Stimulated activated naive CD4-positive, alpha-beta T cell (primary cell): ENCODE results near the gene AGPAT2.
A peak's percentile ranks its signal among the peaks of the same experiment; 100 is the strongest.

Experiments
- DNase-seq, 6 experiments: peaks; one replicate each; lab custom pipeline; 2025; lab: John Stamatoyannopoulos, UW

AGPAT2 gene

DNA sequence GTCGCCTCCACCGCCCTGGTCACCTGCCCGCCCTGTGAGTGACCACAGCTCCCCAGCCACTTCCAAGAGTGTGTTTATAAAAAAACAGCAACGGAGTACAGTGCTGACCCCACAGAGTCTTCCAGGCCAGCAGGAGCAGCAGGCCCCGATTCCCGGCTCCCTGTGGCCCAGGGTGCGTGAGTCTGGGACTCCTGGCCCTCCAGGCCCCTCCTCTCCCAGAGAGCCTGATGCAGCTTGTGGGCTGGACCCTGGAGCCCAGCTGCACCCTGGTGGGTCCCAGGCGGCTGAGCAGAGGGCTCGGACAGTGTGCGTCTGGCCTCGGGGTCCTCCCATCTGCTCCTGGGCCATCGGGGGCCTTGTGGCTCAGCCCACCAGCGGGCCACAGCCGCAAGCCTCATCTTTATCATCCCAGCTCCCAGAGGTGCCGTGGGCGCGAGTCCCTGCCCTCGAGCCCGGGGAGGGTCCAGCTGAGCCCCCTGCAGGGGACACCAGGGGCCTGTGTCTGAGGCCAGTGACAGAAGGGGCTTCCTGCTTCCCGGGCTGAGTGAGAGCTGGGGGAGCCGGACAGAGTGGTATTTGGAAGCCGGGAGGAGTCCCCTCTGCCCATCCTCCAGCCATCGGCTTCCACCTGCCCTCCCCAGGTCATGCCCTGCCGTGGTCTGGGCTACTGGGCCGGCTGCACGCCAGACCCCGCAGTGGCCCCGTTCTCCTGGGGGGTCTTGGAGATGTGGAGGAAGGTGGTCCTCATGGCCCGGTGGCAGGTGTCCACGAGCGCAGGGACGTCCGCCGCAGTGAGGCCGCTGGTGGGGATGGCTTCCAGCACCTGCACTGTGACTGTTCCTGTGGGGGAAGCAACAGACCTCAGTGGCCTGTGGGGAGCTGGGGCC is 13.9 kb downstream of the AGPAT2 start:
- no peak for DNase-seq

DNA sequence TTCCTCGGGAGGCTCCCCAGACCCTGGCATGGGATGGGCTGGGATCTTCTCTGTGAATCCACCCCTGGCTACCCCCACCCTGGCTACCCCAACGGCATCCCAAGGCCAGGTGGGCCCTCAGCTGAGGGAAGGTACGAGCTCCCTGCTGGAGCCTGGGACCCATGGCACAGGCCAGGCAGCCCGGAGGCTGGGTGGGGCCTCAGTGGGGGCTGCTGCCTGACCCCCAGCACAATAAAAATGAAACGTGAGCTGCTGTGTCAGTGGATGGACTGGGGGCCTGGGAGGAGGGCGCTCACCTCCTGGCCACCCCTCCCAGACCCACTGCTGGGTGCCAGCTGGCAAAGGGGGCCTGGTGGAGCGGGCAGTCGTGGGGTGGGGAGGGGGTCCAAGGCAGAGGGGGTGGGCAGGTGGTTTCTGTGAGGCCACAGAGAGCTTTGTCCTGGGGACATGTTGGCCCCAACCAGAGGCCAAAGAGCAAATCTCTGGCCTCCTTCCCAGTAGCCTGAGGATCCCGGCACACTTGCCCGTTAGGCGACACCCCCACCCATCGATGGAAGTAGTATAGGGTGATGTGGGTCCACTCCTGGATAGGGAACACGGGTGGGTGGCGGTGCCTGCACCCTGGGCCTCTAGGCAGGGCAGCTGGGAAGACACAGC is 14.7 kb downstream of the AGPAT2 start:
- DNase-seq, result no peak

DNA sequence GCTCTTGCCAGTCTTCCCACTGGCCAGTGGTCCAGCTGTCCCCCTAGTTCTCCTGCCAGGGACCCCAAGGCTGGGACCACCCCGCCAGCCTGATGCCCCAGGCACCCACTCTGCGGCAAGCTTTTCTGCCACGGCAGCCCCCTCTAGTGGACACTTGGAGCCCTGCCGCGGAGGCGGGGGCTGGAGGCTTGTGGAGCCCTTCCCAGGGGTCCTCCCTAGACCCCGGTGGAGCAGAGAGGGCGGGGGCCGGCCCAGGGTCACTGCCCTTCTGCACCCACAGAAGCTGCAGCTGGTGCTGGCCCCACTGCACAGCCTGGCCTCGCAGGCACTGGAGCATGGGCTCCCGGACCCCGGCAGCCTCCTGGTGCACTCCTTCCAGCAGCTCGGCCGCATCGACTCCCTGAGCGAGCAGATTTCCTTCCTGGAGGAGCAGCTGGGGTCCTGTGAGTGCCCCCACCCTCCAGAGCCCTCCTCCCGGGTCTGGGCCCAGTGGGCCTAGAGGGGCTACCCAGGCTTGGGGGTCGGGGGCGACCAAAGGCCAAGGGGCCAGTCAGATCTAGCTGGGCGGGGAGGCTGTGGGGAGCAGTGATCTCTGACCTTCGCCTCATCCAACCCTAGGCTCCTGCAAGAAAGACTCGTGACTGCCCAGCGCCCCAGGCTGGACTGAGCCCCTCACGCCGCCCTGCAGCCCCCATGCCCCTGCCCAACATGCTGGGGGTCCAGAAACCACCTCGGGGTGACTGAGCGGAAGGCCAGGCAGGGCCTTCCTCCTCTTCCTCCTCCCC is 15.4 kb downstream of the AGPAT2 start:
- peak in 4 of 6 experiments; percentile 8 to 36 (median 18) for DNase-seq

DNA sequence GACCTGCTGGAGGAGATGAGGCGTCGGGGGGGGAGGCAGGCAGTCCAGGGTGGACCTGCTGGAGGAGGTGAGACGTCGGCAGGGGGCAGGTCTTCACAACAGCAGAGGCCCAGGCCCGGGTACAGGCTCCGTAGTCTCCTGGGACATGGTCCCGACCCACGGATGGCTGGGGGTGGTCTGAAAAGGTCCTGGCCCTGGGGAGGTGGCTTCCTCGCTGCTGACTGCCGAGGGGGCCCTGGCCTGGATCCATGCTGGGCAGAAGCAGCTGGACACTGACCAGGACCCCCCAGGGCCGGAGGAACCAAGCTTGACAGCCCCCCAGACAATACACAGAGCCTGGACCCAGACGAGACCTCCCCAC is 16.0 kb downstream of the AGPAT2 start:
- no peak for DNase-seq

DNA sequence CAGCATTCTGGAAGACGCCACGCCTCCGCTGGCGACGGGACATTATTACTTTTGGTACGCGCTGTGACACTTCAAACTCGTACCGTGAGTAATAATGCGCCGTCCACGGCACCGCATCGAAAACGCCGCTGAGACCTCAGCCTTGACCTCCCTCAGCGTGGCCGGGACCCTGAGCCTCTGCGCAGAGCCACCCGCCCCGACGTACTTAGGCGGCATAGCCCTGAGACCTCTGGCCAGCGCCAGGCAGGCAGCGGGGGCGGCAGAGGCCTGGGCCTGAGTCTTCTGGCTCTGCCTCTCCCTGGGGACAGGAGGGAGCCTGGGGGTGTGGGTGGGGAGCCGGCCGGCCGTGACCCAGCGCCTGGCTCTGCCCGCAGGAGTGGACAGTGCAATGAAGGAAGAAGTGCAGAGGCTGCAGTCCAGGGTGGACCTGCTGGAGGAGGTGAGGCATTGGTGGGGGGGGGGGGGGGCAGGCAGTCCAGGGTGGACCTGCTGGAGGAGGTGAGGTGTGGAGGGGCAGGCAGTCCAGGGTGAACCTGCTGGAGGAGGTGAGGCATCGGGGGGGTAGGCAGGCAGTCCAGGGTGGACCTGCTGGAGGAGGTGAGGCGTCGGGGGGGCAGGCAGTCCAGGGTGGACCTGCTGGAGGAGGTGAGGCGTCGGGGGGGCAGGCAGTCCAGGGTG is 16.5 kb downstream of the AGPAT2 start:
- DNase-seq, result no peak

DNA sequence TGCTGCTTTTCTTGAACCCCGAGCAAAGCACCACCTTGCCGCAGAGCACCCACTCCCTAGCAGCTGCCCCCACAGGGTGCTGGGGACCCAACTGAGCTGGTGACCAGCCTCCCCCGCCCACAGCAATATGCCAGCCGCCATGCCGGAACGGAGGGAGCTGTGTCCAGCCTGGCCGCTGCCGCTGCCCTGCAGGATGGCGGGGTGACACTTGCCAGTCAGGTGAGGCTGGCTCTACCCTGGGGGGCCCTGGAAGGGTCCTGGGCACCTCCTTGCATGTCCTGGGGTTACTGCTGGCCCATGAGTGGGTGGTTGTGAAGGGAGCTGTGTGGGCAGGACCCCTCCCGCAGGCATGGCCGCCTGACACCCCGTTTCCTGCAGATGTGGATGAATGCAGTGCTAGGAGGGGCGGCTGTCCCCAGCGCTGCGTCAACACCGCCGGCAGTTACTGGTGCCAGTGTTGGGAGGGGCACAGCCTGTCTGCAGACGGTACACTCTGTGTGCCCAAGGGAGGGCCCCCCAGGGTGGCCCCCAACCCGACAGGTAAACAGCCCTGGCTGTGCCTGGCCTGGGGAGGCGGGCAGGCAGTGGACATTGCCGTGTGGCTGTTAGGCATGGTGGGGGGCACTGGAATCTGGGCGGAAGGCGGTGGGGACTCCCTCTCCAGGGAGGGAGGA is 17.3 kb downstream of the AGPAT2 start:
- no peak for DNase-seq

DNA sequence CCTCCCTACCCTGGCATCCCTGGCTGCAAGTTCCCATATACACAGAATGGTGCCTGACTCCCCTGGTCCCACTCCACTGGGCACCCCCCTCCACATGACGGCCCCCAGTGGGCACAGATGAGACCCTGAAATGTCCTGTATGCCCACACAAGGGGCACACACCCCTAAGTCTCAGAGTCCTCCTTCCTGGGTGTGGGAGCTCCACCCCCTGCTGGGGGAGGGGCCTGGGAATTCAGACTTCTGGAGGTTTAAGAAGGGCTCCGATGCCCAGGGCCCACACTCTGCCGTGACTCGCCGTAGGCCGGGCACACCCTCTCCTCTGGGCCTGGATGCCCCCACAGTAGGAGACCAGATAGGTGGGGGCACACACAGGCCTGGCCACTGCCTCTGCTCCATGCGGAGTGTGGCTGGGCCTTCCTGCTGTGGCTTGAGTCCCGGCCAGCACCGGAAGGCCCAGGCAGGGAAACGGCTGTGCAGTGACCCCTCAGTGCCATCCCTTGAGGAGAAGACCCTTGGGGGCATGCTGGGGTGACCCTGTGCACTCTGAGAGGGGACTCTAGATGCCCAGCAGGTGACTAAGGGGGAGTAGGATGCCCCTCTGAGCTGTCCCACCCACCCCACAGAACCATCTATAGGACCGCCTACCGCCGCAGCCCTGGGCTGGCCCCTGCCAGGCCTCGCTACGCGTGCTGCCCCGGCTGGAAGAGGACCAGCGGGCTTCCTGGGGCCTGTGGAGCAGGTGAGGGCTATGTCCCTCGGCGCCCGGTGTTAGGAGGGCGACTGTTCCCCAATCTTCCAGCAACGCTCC is 18.1 kb downstream of the AGPAT2 start:
- DNase-seq, result no peak

DNA sequence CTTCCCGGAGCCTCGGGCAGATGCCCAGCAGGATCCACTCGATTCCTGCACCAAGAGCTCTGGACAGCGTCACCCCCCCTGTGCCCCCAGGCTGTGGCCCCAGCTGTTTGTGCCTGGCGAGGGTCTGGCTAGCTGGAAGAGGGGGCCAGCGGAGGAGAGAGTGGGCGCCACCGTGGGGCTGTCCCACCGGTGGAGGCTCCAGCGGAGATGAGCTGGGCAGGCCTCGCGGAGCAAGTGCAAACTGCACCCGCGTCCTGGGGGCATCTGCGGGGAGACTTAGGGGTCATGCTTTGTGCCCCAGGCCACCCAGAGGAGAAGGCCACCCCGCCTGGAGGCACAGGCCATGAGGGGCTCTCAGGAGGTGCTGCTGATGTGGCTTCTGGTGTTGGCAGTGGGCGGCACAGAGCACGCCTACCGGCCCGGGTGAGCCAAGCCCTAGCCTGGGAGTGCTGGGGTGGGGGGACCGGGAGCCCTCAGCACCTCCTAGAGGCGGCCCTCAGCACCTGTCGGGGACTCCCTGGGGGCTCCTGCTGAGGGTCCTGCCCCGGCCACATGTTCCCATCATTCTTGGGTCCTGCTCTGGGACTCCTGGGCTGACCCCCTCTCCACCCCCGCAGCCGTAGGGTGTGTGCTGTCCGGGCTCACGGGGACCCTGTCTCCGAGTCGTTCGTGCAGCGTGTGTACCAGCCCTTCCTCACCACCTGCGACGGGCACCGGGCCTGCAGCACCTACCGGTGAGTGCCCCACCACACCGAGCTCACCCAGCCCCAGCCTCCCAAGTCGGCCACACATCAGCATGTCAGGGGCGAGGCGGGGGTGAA is 19.1 kb downstream of the AGPAT2 start:
- no peak for DNase-seq

DNA sequence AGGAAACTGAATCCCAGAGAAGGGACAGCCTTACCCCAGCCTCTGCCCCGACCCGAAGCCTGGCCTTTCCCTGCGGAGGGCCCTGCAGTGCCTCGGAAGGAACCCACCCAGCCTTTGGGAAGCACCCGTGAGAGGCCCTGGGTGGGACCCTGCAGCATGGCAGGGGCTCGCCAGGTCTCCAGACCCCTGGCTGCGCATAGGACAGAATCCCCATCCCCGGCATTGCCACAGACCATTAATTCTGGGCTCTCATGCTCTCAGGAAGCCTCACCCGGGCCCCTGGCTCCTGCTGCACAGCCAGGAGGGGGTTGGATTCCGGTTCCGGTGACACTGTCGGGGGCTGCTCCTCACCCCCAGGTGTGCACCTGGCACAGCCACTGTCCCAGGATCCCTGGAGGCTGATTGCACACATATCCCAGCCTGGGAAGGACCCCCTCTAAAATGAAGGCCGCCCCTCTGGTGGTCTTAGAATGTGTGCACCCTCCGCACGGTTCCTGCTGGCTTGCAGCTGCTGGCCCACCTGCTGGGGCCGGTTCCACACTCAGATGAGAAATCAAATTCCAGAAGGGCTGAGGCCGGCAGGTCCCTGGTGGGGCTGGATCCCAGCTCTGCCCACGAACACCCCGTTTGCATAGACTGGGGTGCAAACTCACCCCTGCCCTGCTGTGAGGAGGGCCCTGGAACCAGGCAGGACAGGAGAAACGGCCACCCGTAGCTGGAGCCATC is 19.9 kb downstream of the AGPAT2 start:
- DNase-seq, result no peak

DNA sequence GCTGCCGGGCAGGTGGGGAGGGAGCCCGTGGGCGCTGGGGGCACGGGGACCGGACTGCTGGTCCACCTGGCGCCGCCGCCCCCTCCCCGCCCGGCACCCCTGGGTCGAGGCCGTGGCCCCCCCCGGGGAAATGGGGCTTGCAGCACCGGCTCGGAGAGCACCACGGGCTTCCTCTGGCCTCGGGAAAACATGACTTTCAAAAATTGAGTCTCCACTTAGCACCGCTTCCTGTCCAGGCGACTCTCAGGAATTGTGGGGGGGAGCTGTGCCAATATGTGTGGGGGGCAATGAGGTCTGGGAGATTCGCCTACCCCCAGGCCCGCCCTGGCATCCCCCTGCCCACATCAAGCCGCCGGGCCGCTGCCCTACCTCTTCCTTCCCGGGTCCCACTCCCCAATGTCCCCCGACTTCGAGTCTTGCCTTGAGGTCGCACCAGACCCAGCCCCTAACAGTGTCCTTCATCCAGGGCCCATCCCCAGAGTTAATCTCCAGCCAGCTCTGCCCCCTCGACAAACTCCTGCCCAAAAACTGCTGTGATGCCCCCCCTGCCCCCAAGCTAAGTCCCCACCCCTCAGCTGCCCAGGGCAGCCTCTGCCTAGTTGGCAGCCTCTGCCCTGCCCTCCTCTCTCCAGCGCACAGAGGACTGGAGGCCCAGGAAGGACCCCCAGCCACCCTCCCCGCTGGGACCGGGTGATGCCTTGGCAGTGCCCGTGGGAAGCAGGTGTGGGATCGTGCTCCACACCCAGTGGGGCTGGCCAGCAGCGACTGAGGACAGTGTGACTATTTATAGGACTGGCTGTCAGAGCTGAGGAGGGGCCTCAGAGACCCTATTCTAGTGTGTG is 20.7 kb downstream of the AGPAT2 start:
- no peak for DNase-seq

DNA sequence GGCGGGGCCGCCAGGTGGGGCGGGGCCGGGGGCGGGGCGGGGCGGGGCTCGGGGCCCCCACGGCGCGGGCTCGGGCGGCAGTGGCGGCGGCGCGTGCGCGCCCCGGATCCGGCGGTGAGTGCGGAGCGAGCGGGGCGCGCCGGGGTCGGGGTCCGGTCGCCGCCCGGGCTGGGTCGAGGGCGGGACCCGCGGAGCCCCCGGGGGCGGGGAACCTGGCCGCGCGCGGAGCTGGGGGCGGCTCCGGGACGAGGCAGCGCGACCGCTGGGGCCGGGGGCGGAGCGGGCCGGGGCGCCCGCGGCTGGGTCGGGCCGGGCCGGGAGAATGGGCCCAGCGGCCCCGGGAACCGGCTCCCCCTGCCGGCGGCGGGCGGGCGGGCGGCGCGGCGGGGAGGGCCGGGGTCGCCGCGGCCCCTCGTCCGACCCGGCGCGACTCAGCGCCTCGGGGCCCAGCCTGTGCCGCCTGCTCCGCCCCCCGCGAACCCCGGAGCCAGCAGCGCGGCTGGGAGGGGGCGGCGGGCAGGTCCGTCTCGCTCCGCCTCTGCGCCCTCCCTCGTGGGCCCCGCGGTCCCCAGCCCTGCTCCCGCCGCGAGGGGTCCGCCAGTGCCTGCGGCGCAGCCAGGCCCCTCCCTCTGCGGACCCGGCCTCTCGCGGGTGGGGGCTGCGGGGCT is 21.4 kb downstream of the AGPAT2 start:
- DNase-seq, result peak in 2 of 6 experiments; percentile 20 to 43

DNA sequence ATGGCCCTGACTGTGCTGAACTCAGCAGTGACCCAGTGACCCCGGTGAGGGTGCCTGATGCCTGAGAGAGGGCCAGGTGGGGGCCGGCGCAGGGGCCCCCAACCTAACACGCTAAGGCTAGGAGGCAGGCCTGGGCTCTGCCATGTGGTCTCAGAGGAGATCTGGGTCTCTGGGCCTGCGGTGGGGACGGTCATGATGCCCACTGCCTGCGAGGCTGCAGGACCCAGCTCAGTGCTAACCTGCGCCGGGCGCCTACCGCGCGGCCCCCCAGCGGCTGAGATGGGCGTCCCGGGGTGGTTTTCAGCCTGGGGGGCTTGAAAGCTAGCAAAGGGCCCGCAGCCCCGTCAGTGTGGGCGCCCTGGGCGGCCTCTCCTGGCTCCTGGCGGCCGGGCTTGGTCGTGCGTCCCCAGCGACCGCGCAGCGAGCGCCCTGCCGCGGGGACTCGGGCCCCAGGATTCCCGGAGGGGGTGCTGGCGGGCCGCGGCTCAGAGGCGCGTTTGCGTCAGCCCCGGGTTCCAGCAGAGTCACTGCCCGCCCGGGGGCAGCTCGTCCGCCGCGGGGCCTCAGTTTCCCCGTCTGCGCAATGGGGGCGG is 22.1 kb downstream of the AGPAT2 start:
- no peak for DNase-seq

DNA sequence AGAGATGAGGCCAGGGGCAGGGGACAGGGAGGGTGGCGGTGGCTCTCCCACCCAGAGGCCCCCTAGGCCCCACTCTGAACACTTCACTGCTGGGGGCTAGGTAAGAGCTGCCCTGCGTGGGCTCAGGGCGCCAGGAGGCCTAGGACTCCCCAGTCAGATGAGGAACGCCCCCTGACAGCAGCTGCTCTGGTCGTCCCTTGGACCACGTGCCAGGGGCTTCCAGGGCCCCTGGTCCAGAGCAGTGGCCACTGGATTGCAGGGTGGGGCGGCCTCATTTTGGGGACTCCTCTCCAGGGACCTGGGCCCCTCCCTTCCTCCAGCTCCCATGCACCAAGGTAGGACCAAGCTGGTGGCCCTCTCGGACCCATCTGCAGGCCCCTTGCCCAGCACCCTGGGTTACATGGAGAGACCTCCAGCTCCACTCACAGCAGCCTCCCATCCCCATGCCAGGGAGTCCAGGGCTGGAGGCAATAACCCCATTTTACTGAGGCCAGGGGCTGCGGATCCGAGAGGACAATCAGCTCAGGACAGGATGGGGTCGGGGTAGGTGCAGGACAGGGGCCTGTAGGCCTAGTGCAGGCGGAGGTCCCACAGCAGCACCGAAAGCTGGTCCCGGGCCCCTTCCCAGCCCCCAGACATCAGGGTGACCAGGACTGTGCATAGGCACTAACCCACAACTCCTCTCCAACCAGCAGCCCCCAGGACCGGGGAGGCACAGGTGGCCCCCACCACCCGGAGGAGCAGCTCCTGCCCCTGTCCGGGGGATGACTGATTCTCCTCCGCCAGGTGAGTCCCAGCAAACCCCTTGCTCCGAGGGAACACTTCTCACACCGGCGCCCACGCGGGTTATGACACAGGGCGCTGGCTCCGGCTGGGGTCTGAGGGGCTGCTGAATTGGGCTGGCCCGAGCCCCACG is 23.0 kb downstream of the AGPAT2 start:
- DNase-seq, result no peak

DNA sequence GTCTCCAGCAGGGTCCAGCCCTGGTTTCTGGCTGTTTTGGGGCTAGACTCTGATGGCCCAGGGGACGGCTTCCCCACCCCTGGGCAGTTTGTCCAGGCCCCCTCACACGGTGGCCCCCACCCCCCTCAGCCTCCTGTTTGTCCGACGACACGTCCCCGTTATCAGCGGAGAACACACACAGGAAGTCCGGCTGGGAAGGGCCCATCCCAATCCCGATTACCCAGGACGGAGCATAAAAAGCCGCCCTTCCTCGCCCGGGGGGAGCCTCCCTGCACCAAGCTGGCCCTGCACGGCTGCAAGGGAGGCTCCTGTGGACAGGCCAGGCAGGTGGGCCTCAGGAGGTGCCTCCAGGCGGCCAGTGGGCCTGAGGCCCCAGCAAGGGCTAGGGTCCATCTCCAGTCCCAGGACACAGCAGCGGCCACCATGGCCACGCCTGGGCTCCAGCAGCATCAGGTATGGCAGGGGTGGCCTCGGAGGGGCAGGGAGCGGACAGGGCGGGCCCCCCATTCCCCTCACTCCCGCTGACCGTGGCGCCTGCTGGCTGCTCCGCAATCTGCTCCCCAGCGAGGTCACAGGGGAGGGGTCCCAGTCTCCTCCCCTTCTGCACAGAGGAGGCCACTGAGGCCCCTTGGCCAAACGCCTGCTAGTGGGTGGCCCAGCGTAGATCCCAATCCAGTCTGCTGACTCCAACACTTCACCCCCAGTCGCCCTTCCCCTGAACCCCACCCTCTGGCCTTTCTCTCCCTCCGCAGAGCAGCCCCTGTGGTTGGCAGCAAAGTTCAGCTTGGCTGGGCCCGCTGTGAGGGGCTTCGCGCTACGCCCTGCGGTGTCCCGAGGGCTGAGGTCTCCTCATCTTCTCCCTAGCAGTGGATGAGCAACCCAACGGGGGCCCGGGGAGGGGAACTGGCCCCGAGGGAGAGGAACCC is 24.3 kb downstream of the AGPAT2 start, which contains the start of gene EGFL7:
EGFL7 (plus strand) TSS at position 261 of the 926 bp plus-strand sequence. CDS start 5,367 bp downstream, outside the sequence.
- DNase-seq, result no peak

DNA sequence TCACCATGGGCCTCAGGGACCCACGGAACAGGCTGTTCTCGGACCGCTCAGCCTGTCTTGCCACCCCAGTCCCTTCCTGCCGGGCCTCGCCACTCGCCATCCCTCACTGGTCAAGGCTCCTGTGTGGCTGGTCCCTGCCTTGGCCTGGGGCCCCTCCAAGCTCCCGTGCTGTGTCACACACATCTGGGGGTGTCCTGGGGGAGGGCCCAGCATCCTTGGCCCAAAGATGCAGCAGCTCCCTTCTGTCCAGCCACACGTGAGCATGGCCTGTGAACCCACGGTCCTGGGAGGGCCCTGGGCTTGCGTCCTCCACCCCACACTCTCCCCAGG is 25.0 kb downstream of the AGPAT2 start:
- no peak for DNase-seq
